Measurements from ENCODE around the gene EHBP1L1. TPM values are rescaled to one million over a fixed set of nuclear protein-coding genes. Genes with fewer than 3 reads are reported as not detected.

Gene EHBP1L1
- total and polyA plus RNA-seq, 4 donors = 49.8 to 154 (median 91.8) TPM

GRCh38 chr11:65627202-65627601, 51.3 kb downstream of the EHBP1L1 start:
- Histone ChIP-seq H3K9me3 (ENCODE audit: control insufficient read depth in 4 of 4, insufficient read depth in 3 of 4, low read length in 3 of 4) (no peaks in the 10 kb centered on the region), H3K9ac (ENCODE audit: insufficient read depth in 1 of 2, low read length in 2 of 2) (no peak overlapping the region), H3K4me1 (ENCODE audit: control insufficient read depth in 5 of 5, insufficient read depth in 5 of 5, low read length in 5 of 5) (no peaks in the 10 kb centered on the region), H3K36me3 (ENCODE audit: control insufficient read depth in 4 of 4, insufficient read depth in 4 of 4, low read length in 4 of 4) (peaks cover 10 to 85% (median 27%) of the 10 kb centered on the region in 4 donors), H3K4me3 (no peak overlapping the region), H3K27ac (ENCODE audit: low read depth in 1 of 2, low read length in 1 of 2) (no peak overlapping the region), H3K27me3 (ENCODE audit: control insufficient read depth in 3 of 3, insufficient read depth in 3 of 3, low read length in 2 of 3) (no peaks in the 10 kb centered on the region)
- no peak for TF ChIP-seq CTCF (IDR thresholded peaks at IDR 0.05; ENCODE audit: control extremely low read depth, extremely low read depth)
- WGBS, 2 donors = 94 to 96% methylated on average over 11 to 13 of the region's 13 CpGs
- DNase-seq = no peak
- ATAC-seq (ENCODE audit: insufficient read depth, low FRiP score) = no peak

DNA sequence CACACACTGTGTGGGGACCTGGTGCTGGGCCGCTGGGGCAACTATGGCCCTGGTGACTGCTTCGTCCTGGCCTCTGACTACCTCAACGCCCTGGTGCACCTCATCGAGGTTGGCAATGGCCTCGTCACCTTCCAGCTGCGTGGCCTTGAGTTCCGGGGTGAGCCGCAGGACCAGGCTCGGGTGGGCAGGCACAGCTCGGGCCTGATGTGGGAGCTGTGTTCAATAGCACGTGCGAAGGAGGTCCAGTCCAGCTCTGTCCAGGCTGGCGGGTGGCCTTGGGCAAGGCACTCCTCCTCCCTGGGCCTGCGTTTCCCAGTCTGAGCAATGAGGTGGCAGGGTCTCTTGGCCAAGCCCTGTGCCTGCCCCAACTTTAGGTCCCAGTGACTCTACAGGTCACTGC, 53.7 kb downstream of the EHBP1L1 start:
- WGBS, 2 donors = 97% methylated on average over 13 to 14 of the region's 14 CpGs
- TF ChIP-seq CTCF (IDR thresholded peaks at IDR 0.05; ENCODE audit: control extremely low read depth, extremely low read depth) = no peak
- Histone ChIP-seq H3K36me3 (ENCODE audit: control insufficient read depth in 4 of 4, insufficient read depth in 4 of 4, low read length in 4 of 4) (peaks cover 10 to 79% (median 28%) of the 10 kb centered on the region in 4 donors), H3K9ac (ENCODE audit: insufficient read depth in 1 of 2, low read length in 2 of 2) (no peak overlapping the region), H3K27me3 (ENCODE audit: control insufficient read depth in 3 of 3, insufficient read depth in 3 of 3, low read length in 2 of 3) (no peaks in the 10 kb centered on the region), H3K4me3 (no peak overlapping the region), H3K4me1 (ENCODE audit: control insufficient read depth in 5 of 5, insufficient read depth in 5 of 5, low read length in 5 of 5) (peaks cover 0 to 2% (median 0%) of the 10 kb centered on the region in 5 donors), H3K27ac (ENCODE audit: low read depth in 1 of 2, low read length in 1 of 2) (no peak overlapping the region), H3K9me3 (ENCODE audit: control insufficient read depth in 4 of 4, insufficient read depth in 3 of 4, low read length in 3 of 4) (no peaks in the 10 kb centered on the region)
- ATAC-seq (ENCODE audit: insufficient read depth, low FRiP score) (no peak), DNase-seq (no peak)

- no peaks in the 10 kb centered on the region for H3K9me3 ChIP-seq (ENCODE audit: control insufficient read depth in 4 of 4, insufficient read depth in 3 of 4, low read length in 3 of 4)
- peaks cover 10 to 79% (median 31%) of the 10 kb centered on the region in 4 donors for H3K36me3 ChIP-seq (ENCODE audit: control insufficient read depth in 4 of 4, insufficient read depth in 4 of 4, low read length in 4 of 4)
- H3K27ac ChIP-seq (ENCODE audit: low read depth in 1 of 2, low read length in 1 of 2) = no peak overlapping the region
- DNase-seq (no peak), ATAC-seq (ENCODE audit: insufficient read depth, low FRiP score) (no peak)
- no peak overlapping the region for H3K9ac ChIP-seq (ENCODE audit: insufficient read depth in 1 of 2, low read length in 2 of 2)
- no peak for TF ChIP-seq CTCF (IDR thresholded peaks at IDR 0.05; ENCODE audit: control extremely low read depth, extremely low read depth)
- H3K27me3 ChIP-seq (ENCODE audit: control insufficient read depth in 3 of 3, insufficient read depth in 3 of 3, low read length in 2 of 3) = no peaks in the 10 kb centered on the region
- H3K4me1 ChIP-seq (ENCODE audit: control insufficient read depth in 5 of 5, insufficient read depth in 5 of 5, low read length in 5 of 5) = peaks cover 0 to 2% (median 0%) of the 10 kb centered on the region in 5 donors
- no peak overlapping the region for H3K4me3 ChIP-seq
- 90 to 98% methylated on average over 11 of the region's 11 CpGs for WGBS, 2 donors
Measured at GRCh38 chr11:65630215-65630614, 54.4 kb downstream of the EHBP1L1 start.
